Ramos (cell line): ENCODE measurements around the gene CGB8.
"Not testable (repeated sequence)": the region's sequence is repeated elsewhere in the genome, so short reads cannot be mapped to it uniquely, and the experiment has no call there.

ENCODE experiments used
- in situ Hi-C: fragments of 300-500 bp; cut with MboI; formaldehyde crosslinking; loops from one replicate; pipeline ENCODE4 v1.14.3; 2022; ENCODE audit warnings: low sequenced_read_pairs; ENCODE audit not compliant: unreplicated experiment

The CGB8 gene

DNA sequence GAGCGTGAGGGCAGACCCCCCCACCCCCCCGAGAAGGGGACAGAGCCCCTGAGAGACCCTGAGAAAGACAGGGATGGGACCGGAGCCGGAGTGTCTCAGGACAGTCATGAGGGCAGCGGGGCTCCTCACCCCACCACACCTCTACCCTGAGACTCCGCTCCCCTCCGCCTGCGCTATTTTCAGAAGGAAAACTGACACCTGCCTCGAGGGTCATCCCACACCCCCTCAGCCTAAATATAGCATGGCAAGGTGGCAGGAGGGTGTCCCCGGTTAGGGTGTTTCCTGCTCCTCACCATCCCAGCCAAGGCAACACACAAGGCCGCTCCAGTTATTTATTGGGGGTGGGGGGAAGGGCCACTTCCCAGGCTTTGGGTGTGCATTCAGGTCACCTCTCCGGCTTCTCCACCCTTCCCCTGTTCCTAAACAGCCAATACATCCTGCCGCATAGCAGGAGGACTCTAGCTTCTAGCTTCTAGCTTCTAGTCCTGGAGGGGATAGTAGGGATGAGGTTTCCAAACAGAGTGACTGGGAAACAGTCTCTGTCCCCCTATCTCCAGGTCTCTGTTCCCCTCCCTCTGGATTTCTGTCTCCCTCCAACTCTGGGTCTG, 17.1 kb upstream of the CGB8 start:
- in situ Hi-C loops = no loop called here

DNA sequence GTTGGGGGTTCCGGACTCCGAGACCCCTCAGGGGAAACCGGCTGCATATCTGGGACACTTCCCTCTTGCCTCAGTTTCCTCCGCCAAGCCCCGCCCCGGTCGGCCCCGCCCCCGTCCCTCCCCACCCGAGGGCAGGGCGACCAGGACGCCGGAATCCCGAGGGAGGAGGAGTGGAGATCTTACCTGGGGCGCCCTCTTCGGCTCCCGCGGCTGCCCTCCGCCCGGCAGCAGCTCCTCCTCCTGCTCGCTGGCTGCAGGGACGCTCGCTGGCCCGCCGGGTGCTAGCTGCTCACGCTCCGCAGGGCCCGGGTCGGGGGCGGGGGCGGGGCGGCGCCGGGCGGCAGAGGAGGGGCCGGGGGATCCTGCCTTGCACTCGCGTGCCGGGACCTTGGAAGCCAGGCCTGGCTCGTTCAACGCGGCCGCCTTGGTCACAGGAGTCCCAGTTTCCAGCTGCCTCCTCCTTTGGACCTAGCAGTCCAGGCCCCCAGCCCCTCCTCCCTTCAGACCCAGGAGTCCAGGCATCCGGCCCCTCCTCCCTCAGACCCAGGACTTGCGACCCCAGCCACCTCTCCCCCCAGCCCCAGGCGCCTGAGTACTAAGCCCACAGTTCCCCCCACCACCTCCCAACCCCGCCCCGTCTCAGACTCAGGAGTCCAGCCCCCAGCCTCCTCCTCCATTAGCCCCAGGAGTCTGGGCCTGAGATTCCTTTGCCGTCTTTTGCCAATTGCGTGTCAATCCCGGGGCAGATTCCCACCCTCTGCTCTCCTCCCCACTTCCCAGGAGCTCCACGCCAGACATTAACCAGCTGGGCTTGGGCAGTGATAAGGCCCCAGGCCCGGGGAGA, 16.1 kb upstream of the CGB8 start, which contains the start of gene NTF4:
Gene NTF4 (minus strand): TSS at position 51 of the 844 bp plus-strand sequence. CDS start 2,821 bp downstream, outside the sequence.
- in situ Hi-C loops = no loop called here

DNA sequence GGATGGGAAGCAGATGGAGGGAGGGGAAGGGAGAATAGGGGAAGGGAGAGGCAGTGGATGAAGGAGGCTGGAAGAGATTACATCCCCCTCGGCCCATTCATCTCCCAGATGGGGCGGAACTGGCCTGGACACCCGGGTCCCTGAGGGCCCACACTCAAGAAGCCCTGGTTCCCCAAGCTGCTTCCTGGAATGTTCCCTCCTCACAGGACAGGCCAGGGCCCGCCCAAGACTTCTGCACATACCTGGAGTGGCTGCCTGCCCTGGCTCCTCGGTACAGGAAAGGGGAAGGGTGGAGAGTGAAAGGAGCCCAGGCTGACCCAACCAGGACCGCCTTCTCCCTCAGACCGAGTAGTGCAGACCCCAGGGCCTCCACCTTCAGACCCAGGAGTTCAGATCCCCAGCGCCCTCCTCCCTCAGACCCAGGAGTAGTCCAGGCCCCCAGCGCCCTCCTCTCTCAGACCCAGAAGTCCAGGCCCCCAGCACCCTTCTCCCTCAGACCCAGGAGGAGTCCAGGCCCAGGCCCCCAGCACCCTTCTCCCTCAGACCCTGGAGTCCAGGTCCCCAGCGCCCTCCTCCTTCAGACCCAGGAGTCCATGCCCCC, 15.2 kb upstream of the CGB8 start:
- in situ Hi-C loops = no loop called here

DNA sequence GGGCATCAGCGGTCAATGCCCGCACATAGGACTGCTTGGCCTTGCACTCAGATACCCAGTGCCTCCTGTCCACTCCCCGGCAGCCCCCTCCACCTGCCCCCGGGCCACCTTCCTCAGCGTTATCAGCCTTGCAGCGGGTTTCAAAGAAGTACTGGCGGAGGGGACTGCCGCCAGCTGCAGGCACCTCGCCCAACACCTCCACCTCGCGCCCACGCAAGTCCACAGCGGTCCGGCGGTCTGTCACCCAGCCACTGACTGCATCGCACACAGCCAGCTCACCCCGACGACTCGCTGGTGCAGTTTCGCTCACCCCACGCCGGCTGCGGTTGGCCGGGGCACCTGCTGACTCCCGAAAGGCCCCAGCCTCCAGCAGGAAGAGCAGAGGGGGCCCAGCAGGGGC, 12.5 kb upstream of the CGB8 start:
- in situ Hi-C loops = no loop called here

DNA sequence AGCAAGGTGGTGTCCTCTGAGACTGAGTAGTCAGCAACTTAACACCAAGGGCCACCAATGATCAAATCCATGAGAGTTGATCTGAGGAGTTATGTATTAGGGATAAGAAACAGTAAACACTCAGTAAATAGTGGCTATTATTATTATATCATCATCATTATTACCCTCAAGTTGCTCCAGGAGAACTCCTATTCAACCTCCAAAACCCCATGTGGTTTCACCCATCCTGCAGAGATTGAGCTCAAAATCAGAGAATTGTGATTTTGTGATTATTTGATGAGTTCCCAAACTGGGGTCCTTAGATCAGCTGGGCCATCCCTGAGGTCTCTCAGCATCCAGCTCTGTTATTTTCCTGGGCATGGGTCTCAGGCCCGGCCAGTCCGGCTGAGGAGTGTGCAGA, 12.1 kb upstream of the CGB8 start:
- in situ Hi-C loops = no loop called here

DNA sequence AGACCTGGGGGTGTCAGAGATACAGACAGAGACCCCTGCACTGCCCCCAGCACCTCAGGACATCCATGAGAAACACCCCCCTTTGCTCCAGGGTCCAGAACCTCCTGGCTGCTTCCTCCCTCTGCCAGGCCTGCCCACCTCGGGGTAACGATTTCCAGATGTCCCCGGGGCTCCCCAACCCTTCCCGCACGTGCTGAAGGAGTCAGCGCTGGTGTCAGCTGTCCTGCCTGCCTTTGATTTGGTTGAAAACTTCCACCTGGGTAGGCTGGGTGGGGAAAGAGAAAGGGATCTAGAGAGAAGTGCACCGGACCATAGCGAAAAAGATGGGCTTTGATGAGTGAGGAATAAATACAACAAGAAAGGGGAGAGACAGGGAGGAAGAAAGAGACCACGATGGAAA, 10.1 kb upstream of the CGB8 start:
- in situ Hi-C loops = no loop called here

DNA sequence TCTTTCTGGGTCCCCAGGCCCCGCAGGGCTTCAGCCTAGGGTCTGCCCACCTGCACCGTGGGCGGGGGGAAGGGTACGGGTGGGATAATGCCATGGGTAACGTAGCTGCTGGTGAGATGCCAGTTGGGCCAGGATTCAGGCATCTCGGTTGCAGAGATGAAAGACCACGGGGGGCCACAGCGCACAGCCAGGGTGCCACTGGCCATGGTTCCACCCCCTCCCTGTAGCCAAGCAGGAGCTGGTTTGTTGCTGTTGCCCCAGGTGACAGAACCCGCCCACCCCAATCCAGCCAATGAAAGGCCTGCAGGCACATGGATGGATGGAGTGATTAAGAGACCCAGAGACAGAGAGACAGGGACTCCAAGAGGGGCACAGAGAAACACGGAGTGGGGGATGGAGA, 9.7 kb upstream of the CGB8 start:
- in situ Hi-C loops = no loop called here

DNA sequence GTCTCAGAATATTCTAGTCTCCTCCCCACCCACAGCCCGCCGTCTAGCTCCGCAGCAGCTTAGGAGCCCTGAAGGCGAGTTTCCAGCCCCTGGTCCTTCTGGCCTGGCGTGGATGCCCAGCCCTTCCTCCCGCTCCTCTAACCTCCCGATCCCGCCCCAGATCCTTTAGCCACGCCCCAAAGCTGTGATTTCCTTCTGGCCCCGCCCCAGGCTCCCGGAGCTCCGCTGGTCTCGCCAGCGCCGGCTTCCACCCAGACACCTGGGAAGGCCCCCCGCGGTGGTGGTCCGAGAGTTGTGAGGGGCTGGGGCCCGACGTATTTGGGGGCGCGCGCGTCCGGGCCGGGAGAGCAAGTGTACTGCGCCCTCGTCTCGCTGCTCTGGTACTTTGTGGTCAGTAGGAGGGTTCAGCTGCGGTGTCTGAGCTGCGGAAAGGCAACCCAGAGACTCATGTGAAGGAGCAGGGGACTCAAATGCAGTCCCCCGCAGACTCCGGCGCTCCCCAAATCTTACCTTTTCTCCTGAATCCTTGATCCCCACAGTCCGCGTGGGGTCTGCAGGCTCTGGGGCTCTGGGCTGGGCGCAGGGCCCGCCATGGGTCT, 8.8 kb upstream of the CGB8 start, which contains the start of gene CGB7:
Gene CGB7 (minus strand): TSS at position 114 of the 599 bp plus-strand sequence. CDS start 2,374 bp downstream, outside the sequence.
- in situ Hi-C loops = no loop called here

DNA sequence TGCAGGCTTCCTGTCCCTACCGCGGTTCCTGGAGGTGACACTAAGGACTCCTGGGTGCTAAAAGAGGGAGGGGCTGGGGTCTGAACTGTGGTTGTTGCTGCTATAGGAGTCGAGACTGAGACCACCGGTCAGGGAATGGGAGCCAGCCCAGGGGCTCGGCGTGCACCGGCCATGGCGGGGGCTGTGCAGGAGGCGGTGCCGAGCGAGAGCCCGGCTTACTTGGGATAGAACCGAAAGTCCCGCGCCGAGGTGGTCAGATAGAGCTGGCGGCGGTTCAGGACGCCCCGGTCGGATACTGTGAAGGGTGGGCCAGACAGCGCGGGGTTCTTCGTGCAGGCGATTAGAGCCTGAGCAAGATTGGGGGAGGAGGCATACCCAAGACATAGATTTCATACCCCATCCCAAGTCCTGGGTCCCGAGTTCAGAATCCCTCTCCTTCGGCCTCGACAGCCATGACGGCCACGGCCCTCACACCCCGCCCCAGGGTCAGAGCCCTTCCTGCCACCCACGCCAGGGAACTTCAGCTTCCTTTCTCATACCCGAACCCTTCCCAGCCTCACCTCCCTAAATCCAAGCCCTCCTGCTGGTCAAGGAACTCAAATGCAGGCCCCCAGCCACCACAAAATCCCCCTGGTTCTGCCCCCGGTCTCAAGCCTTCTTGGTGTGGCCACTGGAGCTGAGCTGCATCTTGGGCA, 8.1 kb upstream of the CGB8 start:
- in situ Hi-C loops = not testable (repeated sequence)

DNA sequence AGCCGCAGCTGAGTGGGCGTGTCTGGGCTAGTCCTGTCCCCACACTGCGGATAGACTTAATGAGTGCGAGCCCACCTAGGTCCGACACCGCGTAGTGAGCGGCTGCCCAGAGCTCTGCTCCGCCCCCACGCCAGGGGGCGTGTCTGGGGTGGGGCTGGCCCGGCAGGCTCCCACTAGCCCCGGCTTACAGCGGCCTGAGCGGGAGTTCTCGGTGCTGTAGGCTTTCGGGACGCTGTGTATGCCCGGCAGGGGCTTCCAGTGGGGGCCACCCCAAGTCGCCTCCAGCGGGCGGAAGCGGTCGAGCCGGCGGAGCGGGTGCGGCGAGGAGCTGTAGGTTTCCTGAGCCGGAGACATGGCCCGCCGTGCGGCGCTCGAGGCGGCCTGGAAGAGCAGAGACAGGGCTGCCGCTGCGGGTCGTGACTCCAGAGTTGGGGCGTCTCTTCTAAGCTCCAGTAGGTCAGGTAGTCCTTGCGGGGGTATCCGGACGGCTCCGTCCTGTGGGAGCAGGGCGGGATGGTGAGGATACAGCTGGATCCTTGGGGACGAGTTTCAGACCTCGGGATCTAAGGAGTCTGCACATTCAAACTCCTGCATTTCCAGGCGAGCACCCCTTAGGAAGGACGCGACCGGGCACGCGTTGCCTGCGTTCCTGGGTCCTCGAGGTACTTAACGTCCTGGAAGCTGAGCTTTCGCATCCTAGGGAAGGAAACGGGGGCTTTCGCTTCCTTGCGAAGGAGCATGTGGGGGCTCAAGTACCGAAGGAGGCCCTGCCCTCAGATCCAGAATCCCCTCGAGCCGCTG, 7.4 kb upstream of the CGB8 start:
- in situ Hi-C loops = no loop called here

DNA sequence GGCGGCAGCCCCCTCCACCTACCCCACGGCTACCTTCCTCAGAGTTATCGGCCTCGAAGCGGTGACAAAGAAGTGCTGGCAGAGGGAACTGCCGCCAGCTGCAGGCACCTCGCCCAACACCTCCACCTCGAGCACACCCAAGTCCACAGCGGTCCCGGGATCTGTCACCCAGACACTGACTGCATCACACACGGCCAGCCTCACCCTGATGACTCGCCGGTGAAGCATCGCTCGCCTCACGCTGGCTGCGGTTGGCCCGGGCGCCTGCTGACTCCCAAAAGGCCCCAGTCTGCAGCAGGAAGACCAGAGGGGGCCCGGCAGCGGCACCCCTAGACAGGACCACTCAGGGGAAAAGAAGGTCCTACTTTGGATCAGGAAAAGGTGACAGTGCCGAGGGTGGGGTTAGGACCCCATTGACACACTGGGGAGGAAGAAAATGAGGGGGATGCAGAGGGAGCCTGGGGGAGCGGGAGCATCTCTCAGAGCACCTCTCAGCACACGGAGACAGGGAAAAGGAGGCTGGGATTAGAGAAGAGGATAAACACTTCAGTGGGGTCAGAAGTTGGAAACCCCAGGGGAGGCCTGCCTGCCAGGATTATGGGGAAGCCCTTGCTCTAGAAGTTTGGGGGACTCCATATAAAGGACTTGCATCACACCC, 1.6 kb upstream of the CGB8 start:
- in situ Hi-C loops = not testable (repeated sequence)

DNA sequence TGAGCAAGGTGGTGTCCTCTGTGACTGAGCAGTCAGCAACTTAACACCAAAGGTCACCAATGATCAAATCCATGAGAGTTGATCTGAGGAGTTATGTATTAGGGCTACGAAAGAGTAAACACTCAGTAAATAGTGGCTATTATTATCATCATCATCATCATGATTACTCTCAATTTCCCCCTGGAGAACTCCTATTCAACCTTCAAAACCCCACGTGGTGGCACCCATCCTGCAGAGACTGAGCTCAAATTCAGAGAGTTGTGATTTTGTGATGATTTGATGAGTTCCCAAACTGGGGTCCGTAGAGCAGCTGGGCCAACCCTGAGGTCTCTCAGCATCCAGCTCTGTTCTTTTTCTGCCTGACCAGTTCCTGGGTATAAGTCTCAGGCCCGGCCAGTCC, 923 bp upstream of the CGB8 start:
- in situ Hi-C loops = not testable (repeated sequence)

DNA sequence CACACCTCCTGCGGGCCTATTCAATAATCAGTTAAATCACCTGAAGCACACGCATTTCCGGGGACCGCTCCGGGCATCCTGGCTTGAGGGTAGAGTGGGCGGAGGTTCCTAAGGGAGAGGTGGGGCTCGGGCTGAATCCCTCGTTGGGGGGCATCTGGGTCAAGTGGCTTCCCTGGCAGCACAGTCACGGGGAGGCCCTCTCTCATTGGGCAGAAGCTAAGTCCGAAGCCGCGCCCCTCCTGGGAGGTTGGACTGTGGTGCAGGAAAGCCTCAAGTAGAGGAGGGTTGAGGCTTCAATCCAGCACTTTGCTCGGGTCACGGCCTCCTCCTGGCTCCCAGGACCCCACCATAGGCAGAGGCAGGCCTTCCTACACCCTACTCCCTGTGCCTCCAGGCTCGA, 5.4 kb downstream of the CGB8 start, which contains the start of gene CGB5:
Gene CGB5 (plus strand): TSS at position 301 of the 400 bp plus-strand sequence. CDS start 362 bp downstream, outside the sequence.
- in situ Hi-C loops = not testable (repeated sequence)

DNA sequence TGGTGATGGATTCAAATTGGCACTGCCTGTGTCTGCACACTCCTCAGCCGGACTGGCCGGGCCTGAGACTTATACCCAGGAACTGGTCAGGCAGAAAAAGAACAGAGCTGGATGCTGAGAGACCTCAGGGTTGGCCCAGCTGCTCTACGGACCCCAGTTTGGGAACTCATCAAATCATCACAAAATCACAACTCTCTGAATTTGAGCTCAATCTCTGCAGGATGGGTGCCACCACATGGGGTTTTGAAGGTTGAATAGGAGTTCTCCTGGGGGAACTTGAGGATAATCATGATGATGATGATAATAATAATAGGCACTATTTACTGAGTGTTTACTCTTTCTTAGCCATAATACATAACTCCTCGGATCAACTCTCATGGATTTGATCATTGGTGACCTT, 6.2 kb downstream of the CGB8 start:
- in situ Hi-C loops = not testable (repeated sequence)

DNA sequence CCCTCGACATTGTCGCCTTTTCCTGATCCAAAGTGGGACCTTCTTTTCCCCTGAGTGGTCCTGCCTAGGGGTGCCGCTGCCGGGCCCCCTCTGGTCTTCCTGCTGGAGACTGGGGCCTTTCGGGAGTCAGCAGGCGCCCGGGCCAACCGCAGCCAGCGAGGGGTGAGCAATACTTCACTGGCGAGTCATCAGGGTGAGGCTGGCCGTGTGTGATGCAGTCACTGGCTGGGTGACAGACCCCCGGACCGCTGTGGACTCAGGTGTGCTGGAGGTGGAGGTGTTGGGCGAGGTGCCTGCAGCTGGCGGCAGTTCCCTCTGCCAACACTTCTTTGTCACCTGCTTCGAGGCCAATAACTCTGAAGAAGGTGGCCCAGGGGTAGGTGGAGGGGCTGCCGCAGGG, 6.7 kb downstream of the CGB8 start:
- in situ Hi-C loops = no loop called here

DNA sequence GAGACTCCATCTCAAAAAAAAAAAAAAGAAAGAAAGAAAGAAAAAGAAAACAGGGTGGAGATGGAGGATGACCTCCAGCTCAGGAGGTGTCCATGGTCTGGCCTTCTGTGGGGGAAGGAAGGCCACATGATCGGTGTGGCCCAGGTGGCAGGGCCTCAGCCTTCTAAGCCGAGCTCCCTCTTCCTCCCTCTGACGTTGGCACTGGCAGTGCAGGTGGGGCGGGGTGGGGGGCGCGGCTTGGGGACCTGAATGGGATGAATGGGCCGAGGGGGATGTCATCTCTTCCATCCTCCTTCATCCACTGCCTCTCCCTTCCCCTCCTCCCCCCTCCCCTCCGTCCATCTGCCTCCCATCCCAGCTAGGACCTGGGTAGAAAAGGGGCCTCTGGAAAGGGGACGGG, 9.2 kb downstream of the CGB8 start:
- in situ Hi-C loops = not testable (repeated sequence)

DNA sequence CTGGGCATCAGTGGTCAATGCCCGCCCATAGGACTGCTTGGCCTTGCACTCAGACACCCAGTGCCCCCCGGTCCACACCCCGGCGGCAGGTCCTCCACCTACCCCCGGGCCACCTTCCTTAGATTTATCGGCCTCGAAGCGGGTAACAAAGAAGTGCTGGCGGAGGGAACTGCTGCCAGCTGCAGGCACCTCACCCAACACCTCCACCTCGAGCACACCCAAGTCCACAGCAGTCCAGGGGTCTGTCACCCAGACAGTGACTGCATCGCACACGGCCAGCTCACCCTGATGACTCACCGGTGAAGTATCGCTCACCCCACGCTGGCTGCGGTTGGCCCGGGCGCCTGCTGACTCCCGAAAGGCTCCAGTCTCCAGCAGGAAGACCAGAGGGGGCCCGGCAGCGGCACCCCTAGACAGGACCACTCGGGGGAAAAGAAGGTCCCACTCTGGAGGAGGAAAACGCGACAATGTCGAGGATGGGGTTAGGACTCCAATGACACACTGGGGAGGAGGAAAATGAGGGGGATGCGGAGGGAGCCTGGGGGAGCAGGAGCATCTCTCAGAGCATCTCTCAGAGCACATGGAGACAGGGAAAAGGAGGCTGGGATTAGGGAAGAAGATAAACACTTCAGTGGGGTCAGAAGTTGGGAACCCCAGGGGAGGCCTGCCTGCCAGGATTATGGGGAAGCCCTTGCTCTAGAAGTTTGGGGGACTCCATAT, 10.2 kb downstream of the CGB8 start:
- in situ Hi-C loops = not testable (repeated sequence)

DNA sequence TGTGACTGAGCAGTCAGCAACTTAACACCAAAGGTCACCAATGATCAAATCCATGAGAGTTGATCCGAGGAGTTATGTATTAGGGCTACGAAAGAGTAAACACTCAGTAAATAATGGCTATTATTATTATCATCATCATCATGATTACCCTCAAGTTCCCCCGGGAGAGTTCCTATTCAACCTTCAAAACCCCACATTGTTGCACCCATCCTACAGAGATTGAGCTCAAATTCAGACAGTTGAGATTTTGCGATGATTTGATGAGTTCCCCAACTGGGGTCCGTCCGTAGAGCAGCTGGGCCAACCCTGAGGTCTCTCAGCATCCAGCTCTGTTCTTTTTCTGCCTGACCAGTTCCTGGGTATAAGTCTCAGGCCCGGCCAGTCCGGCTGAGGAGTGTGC, 10.8 kb downstream of the CGB8 start:
- in situ Hi-C loops = not testable (repeated sequence)
